Activated naive CD4-positive, alpha-beta T cell treated with anti-CD3 and anti-CD28 coated beads, Interleukin-2, amount 50 U/mL, for 16 hours (primary cell): Measurements from ENCODE around the gene OBI1.

ENCODE experiments used
- DNase-seq: peaks from one replicate; pipeline ENCODE4 v3.0.0-alpha.2; 2020

OBI1 gene

DNA sequence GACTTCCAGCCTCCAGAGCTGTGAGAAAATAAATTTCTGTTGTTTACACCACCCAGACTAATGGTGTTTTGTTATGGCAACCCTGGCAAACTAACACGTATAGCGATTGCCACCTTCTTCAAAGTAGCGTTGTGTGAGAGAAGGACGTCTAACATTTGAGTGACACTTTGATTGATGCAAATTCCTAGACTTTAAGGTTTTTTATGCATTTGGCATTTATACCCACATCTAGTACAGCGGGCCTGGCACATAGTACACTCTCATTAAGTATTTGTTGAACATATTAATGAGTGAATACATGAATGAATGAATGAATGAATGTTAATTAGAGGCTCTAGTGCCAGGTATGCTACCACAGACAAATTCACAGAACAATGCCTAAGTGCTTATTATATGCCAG lies 92.3 kb downstream of the OBI1 start:
- no peak for DNase-seq
